Stimulated activated CD4-positive, alpha-beta T cell treated with anti-CD3 and anti-CD28 coated beads, Interleukin-4, amount 100 ng/mL, for 48 hours (primary cell): Measurements from ENCODE around the gene CRLF2.
"Not testable (repeated sequence)": the region's sequence is repeated elsewhere in the genome, so short reads cannot be mapped to it uniquely, and the experiment has no call there.

Experiments
- DNase-seq, 2 donors: peaks; one replicate each; pipeline ENCODE4 v3.0.0-alpha.2; 2020; ENCODE audit warnings: low read depth in 2 of 2

Gene CRLF2

DNA sequence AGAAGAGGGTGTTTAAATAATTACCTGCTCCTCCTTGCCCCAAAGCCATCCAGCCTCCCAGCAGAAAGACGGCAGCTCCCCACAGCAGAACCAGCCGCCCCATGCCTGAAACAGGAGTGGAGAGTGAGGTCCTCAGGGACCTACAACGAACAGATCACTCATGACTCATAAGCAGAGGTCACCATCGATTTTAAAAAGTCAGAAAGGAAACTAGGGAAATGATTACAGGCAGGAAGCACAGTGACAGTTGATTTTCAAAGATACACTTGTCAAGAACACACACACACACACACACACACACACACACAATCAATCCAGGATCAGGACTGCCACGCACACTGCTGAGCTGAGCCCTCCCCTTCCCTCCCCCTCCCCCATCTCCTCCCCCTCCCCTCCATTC lies at the start of gene CRLF2:
TSS of gene CRLF2 (minus strand) at position 118 of the 400 bp plus-strand sequence. CDS start at position 103, 15 bp downstream.
- no peak for DNase-seq

- DNase-seq: not testable (repeated sequence)
These were observed 49.3 kb upstream of the CRLF2 start for GRCh38 chrX:1261771-1262170.

- DNase-seq: no peak
These were observed 48.8 kb upstream of the CRLF2 start for GRCh38 chrX:1261285-1261684.

- no peak for DNase-seq
These were observed 40.4 kb upstream of the CRLF2 start for GRCh38 chrX:1252861-1253260.

DNA sequence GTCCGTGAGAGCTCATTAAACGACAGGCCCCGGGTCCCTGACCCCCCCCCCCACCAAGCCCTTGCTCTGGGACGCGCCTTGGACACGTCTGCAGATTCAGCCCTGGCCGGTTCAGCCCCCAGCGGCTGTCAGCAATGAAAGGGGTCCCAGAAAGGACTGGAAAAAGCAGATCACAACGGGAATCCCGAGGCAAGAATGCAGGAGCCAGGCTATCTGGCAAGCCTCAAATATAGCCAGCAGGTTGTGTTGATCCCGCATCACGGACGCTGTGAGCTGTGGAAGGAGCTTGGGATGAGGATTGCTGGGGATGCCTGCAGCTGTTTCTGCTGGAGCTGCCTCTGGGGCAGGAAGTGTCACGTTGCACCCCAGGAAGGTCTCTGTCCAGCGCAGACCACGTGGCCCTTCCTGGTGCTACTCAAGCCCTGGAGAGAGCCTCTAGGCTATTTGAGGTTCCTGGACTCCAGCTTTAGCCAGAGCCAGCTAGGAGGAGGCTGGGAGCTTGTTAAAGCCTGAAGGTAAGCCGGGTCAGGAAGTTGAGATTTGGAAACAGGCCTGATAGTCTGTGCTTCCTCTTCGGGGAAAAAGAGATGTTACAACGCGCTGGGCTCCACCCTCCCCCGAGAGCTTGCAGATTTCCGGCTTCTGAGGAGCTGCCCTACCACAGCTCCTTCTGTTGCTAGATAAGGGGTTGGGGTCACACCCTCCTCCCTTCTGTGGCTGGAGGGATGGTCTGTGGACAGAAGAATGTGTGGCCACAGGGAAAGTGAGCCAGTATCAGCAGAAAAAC lies 36.8 kb upstream of the CRLF2 start:
- DNase-seq: peak in 1 of 2 donors; percentile 11

- no peak for DNase-seq
These were observed 36.0 kb upstream of the CRLF2 start for GRCh38 chrX:1248331-1249061.

GRCh38 chrX:1246816-1247215 lies 34.4 kb upstream of the CRLF2 start:
- peak; percentile 82 to 87 for DNase-seq

GRCh38 chrX:1244164-1245076 lies 32.0 kb upstream of the CRLF2 start:
- no peak for DNase-seq

DNA sequence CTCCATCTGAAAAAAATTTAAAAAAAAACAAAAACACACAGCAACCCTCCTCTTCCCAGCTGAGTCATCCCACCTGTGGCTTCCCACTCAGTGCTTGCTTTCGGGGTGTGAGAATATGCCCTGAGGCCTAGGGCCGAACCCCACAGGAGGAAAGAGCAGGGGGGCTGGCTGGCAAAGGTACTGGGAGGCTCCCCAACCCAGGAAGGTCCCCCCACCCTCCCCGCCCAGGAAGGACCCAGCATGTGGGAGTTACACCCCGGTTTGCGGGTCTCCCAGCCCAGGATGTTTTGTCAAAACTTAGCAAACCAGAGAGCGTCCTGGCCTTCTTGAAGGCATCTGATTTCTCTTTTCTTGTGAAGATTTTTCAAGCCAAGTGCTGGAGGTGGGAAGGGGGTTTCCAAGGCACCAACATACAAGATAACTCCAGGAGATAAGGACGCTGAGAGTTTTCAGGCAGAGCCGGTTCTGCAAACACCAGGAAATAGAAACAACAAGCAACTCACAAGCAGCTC lies 30.5 kb upstream of the CRLF2 start:
- DNase-seq: peak in 1 of 2 donors; percentile 28

- DNase-seq: not testable (repeated sequence)
These were observed 28.1 kb upstream of the CRLF2 start for GRCh38 chrX:1240551-1240950.

- peak in 1 of 2 donors; percentile 18 for DNase-seq
These were observed 27.3 kb upstream of the CRLF2 start for GRCh38 chrX:1239681-1240142.

GRCh38 chrX:1231850-1232465 lies 19.5 kb upstream of the CRLF2 start:
- no peak for DNase-seq

GRCh38 chrX:1228101-1228500 lies 15.7 kb upstream of the CRLF2 start:
- DNase-seq: not testable (repeated sequence)

DNA sequence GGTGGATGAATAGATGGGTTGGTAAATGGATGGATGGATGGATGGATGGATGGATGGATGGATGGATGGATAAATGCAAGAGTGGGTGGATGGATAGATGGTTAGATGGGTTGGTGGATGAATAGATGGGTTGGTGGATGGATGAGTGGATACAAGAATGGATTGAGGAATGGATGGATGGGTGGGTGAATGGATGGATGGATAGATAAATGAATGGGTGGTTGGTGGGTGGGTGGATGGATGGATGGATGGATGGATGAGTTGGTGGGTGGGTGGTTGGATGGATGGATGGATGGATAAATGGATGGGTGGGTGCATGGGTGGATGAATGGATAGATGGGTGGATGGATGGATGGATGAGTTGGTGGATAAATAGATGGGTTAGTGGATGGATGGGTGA lies 13.8 kb upstream of the CRLF2 start:
- no peak for DNase-seq

DNA sequence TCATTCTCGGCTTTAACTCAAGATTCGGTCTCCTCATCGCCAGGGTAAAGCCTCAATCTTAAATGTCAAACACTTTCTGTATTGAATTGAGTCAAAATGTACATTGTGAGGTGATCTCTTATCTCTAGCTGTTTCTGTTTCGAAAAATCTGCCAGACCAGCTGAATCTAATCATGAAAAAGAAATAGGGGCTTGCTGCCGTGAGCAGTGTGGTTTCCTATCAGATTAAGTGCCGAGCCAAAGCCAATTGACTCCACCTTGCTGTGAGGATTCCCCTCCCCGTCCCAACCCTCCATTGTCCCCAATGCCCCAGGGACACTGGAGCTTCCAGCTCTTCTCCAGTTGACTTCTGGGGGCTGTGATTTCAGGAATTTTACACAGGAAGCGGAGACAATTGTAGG lies 12.5 kb upstream of the CRLF2 start:
- DNase-seq: no peak

- no peak for DNase-seq
These were observed 10.8 kb upstream of the CRLF2 start for GRCh38 chrX:1223242-1223600.

DNA sequence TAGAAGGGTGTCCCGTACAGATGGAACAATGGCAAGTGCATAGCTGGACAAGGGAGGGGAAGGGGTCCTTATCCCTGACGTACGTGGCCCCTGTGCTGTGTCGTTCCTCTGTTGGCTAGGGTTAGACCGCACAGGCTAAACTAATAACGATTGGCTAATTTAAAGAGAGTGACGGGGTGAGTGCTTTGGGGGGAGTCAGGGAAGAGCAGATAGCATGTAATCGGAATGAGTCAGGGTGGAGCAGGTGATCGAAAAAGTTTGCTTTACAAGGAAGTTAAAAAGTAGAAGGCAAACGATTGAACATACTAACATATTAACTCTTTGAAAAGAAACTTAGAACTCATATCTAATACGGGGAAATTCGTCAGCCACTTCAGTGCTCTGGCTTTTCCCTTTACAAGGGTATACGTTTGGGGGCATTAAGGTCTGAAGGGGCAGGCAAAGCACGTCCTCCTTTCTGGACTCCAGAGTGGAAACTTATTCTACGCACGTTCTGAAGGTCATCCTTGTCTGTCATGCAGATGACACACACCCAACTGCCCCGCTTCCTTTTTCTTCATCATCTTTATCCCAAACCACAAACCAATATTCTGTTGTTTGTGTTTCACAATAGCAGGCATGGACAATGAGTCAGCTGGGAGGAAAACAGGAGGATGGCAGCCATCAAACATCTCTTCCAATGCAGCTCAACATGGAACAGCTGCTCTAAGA lies 10.2 kb upstream of the CRLF2 start:
- no peak for DNase-seq

DNA sequence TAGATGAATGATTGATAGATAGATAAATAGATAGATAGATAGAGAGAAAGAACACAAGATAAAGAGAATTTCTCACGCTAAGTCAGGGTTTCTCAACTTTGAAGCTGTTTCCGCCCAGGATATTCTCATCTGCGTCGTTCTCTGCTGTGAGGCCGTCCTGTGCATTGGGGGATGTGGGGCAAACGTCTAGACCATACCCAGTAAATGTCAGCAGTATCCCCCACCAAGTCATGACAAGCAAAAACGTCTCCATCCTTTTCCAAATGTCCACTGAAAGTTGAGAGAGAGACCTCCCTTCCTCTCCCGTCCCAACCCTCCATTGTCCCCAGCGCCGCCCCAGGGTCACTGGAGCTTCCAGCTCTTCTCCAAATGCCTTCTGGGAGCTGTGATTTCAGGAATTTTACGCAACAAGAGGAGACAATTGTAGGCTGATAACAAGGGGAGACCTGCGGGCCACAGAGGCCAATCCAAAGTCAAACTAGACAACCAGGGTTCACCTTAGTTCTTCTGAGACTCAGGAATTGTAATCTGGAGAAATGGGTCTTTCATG lies 8.9 kb upstream of the CRLF2 start:
- DNase-seq: no peak

- DNase-seq: no peak
These were observed 5.8 kb upstream of the CRLF2 start for GRCh38 chrX:1218286-1218685.

DNA sequence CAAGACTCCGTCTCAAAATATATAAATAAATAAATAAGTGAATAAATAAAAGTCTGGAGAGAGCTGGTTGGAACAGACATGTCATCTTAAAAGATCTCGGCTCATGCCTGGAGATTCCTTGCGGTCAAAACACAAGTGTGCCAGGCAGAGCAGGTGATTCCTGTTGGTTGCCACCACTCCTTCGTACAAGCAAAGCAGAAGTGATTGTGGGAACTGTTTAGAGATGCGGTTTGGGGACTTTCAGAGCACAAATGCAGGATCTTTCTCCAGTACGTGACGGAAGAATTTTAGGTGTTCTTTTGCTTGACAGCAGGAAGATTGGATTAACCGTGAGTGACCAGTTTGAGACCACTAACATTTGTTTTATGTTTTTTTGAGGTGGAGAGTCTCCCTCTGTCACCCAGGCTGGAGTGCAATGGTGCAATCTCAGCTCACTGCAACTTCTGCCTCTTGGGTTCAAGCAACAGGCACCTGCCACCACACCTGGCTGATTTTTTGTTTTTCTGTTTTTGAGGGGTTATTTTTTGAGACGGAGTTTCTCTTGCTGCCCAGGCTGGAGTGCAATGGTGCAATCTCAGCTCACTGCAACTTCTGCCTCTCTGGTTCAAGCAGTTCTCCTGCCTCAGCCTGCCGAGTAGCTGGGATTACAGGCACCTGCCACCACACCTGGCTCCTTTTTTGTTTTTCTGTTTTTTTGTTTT lies 2.8 kb upstream of the CRLF2 start:
- DNase-seq: no peak
